Mononuclear cell (primary cell): ENCODE measurements around the gene CDC20. TPM values are rescaled to one million over a fixed set of nuclear protein-coding genes. Genes with fewer than 3 reads are reported as not detected.
A peak's percentile ranks its signal among the peaks of the same experiment; 100 is the strongest.

Source experiments
- H3K27me3 ChIP-seq: 2 replicates; pipeline ENCODE4 v1.6.0; 2011; ENCODE audit warnings: low read length, control low read depth; ENCODE audit not compliant: insufficient read depth
- H3K4me1 ChIP-seq: 2 replicates; pipeline ENCODE4 v1.5.1; 2011; ENCODE audit warnings: mild to moderate bottlenecking, low read length, control low read depth; ENCODE audit not compliant: insufficient read depth
- H3K4me3 ChIP-seq: 2 replicates; pipeline ENCODE4 v1.5.1; 2011; ENCODE audit warnings: mild to moderate bottlenecking, low read length, moderate library complexity
- H3K9me3 ChIP-seq: 2 replicates; pipeline ENCODE4 v1.5.1; 2011; ENCODE audit warnings: low read depth, mild to moderate bottlenecking, control low read depth, low read length
- total RNA-seq: library from RNA; depleted of rRNA; stranded (reverse); fragments of >200 nt; gene quantifications from one replicate; pipeline ENCODE4 v1.2.3, GENCODE V29; 2012

CDC20 gene
- total RNA-seq, 1 donor: 0.52 TPM

- Histone ChIP-seq H3K4me1 (no peaks in the 10 kb centered on the region), H3K4me3 (no peak overlapping the region), H3K9me3 (no peaks in the 10 kb centered on the region), H3K27me3 (no peaks in the 10 kb centered on the region)
Measured at GRCh38 chr1:43345120-43345519, 13.7 kb upstream of the CDC20 start.

- Histone ChIP-seq H3K4me1 (no peaks in the 10 kb centered on the region), H3K4me3 (no peak overlapping the region), H3K27me3 (no peaks in the 10 kb centered on the region), H3K9me3 (no peaks in the 10 kb centered on the region)
Measured at GRCh38 chr1:43346636-43347035, 12.1 kb upstream of the CDC20 start.

- no peaks in the 10 kb centered on the region for H3K9me3 ChIP-seq
- no peak overlapping the region for H3K4me3 ChIP-seq
- H3K4me1 ChIP-seq: no peaks in the 10 kb centered on the region
- H3K27me3 ChIP-seq: no peaks in the 10 kb centered on the region
Measured at GRCh38 chr1:43348343-43348808, 10.4 kb upstream of the CDC20 start.

- no peaks in the 10 kb centered on the region for H3K27me3 ChIP-seq
- H3K4me3 ChIP-seq: peak overlapping the region; percentile 13
- H3K4me1 ChIP-seq: no peaks in the 10 kb centered on the region
- no peaks in the 10 kb centered on the region for H3K9me3 ChIP-seq
Measured at GRCh38 chr1:43348809-43349593, 9.8 kb upstream of the CDC20 start.

- Histone ChIP-seq H3K9me3 (no peaks in the 10 kb centered on the region), H3K4me1 (no peaks in the 10 kb centered on the region), H3K4me3 (peak overlapping the region; percentile 13), H3K27me3 (no peaks in the 10 kb centered on the region)
Measured at GRCh38 chr1:43349594-43350306, 9.0 kb upstream of the CDC20 start.

- H3K27me3 ChIP-seq: no peaks in the 10 kb centered on the region
- H3K9me3 ChIP-seq: no peaks in the 10 kb centered on the region
- no peak overlapping the region for H3K4me3 ChIP-seq
Measured at GRCh38 chr1:43350976-43351375, 7.8 kb upstream of the CDC20 start.

GRCh38 chr1:43351421-43352350, 7.1 kb upstream of the CDC20 start:
- Histone ChIP-seq H3K9me3 (no peaks in the 10 kb centered on the region), H3K4me1 (no peaks in the 10 kb centered on the region), H3K4me3 (no peak overlapping the region), H3K27me3 (no peaks in the 10 kb centered on the region)

More at GRCh38 chr1:43350976-43351375, 7.8 kb upstream of the CDC20 start:
- no peaks in the 10 kb centered on the region for H3K4me1 ChIP-seq

GRCh38 chr1:43352351-43352705, 6.5 kb upstream of the CDC20 start:
- no peaks in the 10 kb centered on the region for H3K27me3 ChIP-seq
- H3K9me3 ChIP-seq: no peaks in the 10 kb centered on the region
- no peaks in the 10 kb centered on the region for H3K4me1 ChIP-seq
- no peak overlapping the region for H3K4me3 ChIP-seq

GRCh38 chr1:43352881-43353280, 5.9 kb upstream of the CDC20 start:
- Histone ChIP-seq H3K4me3 (no peak overlapping the region), H3K4me1 (peaks cover 4% of the 10 kb centered on the region), H3K27me3 (no peaks in the 10 kb centered on the region), H3K9me3 (no peaks in the 10 kb centered on the region)

- Histone ChIP-seq H3K9me3 (no peaks in the 10 kb centered on the region), H3K27me3 (no peaks in the 10 kb centered on the region), H3K4me1 (peaks cover 15% of the 10 kb centered on the region), H3K4me3 (no peak overlapping the region)
Measured at GRCh38 chr1:43354471-43354870, 4.3 kb upstream of the CDC20 start.

- Histone ChIP-seq H3K27me3 (no peaks in the 10 kb centered on the region), H3K4me1 (peaks cover 20% of the 10 kb centered on the region), H3K9me3 (no peaks in the 10 kb centered on the region), H3K4me3 (no peak overlapping the region)
Measured at GRCh38 chr1:43354936-43355335, 3.8 kb upstream of the CDC20 start.

GRCh38 chr1:43357251-43357650, 1.5 kb upstream of the CDC20 start:
- H3K27me3 ChIP-seq: no peaks in the 10 kb centered on the region
- no peaks in the 10 kb centered on the region for H3K9me3 ChIP-seq
- no peak overlapping the region for H3K4me3 ChIP-seq
- peaks cover 43% of the 10 kb centered on the region for H3K4me1 ChIP-seq

- Histone ChIP-seq H3K27me3 (no peaks in the 10 kb centered on the region), H3K9me3 (no peaks in the 10 kb centered on the region), H3K4me3 (peak overlapping the region; percentile 61), H3K4me1 (peaks cover 43% of the 10 kb centered on the region)
Measured at GRCh38 chr1:43358121-43358745, 548 bp upstream of the CDC20 start.

- H3K4me1 ChIP-seq: peaks cover 48% of the 10 kb centered on the region
Measured at GRCh38 chr1:43359696-43360095, 915 bp downstream of the CDC20 start.

More at GRCh38 chr1:43359696-43360095, 915 bp downstream of the CDC20 start:
- no peaks in the 10 kb centered on the region for H3K27me3 ChIP-seq
- H3K4me3 ChIP-seq: no peak overlapping the region
- H3K9me3 ChIP-seq: no peaks in the 10 kb centered on the region
